Gastroesophageal sphincter (tissue), 2 donors: ENCODE measurements around the gene GPR39.

Experiments used
- EP300 ChIP-seq: sonication (generic); formaldehyde crosslinking; IDR thresholded peaks from one replicate; pipeline ENCODE4 v1.6.1; 2017; ENCODE audit warnings: antibody characterized with exemption, mild to moderate bottlenecking
- POLR2AphosphoS5 ChIP-seq: sonication (generic); formaldehyde crosslinking; IDR thresholded peaks from one replicate; pipeline ENCODE4 v1.6.1; 2017; ENCODE audit warnings: antibody characterized with exemption

DNA sequence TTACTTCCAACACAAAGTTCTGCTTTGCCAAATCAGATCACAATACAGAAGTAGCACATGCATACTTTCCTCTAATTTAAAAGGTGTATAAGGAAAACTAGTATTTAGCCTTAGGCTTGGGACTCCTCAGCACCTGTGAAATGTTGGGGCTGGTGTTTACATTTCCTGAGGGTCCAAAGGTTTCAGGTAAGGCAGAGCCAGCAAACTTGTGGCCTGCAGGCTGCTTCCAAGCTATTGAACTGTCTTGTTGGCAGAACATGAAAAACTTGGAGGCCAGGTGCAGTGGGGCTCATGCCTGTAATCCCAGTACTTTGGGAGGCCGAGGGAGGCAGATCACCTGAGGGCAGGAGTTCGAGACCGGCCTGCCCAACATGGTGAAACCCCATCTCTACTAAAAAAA is 26.5 kb upstream of the GPR39 start:
- TF ChIP-seq POLR2AphosphoS5, result no peak
- no peak for TF ChIP-seq EP300
